HG02852 (cell line): ENCODE results near the gene GOLGA3.
"Not testable (repeated sequence)": the region's sequence is repeated elsewhere in the genome, so short reads cannot be mapped to it uniquely, and the experiment has no call there.

Source experiments
- ATAC-seq: cut with Tn5 transposase; IDR thresholded peaks from one replicate; pipeline ENCODE4 v1.9.1; 2021; ENCODE audit warnings: mild to moderate bottlenecking, moderate library complexity; ENCODE audit not compliant: unreplicated experiment

GOLGA3 gene

DNA sequence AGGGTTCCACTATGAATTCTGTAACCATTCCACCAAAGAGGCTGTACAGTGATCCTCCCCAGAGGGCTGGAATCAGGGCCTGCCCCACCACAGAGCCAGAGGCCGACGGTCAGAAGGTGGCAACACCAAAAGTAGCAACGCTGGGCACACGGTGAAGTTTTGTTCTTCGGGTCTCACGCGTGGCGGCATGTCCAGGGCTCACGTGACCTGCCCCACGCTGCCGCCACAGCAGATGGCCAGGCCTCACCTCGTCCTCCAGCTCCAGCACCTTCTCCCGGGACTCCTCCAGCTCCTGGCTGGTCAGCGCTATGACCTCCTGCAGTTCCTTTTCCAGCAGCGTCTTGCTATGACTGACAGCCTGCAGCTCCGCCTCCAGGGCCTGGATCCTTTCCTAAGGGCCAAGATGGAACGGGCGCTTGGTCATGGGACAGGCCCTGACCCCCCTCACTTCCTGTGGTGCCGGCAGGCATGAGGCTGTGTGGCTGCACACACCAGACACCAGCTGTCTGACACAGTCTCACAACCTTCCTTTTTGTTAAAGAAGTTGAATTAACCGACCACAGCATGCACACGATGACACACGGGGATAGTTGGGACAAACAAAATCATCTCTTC lies 44.6 kb downstream of the GOLGA3 start:
- ATAC-seq: no peak

DNA sequence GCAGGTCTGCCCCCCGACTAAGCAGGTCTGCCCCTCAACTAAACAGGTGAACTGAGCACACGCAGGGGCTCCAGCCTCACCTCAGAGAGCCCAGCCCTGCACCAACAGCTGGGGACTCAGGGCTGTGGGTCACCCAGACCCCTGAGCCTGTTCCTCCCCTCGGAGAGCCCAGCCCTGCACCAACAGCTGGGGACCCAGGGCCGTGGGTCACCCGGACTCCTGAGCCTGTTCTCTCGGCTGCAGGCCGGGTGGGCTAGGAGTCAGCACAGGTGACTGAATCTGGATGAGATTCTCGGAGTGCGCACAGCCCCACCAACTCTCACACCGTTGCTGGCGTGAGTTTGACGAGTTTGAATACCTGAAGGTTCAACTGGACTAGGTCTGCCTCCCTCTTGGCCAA lies 46.7 kb downstream of the GOLGA3 start:
- no peak for ATAC-seq

DNA sequence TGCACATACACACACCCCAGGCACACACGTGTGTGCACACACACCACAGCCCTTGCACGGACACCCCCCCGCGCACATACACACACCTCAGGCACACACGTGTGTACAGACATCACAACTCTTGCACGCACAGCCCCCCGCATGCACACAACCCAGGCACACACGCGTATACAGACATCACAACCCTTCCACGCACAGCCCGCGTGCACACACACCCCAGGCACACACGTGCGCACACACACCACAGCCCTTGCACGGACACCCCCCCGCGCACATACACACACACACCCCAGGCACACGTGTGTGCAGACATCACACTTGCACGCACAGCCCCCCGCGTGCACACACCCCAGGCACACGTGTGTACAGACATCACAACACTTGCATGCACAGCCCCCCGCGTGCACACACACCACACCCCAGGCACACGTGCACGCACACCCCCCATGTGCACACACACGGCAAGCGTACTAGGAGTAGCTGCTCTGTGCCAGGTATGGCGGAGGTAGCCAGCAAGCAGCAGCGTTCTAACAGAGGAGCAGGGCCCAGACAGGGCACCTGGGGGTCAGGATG lies 48.8 kb downstream of the GOLGA3 start:
- no peak for ATAC-seq

DNA sequence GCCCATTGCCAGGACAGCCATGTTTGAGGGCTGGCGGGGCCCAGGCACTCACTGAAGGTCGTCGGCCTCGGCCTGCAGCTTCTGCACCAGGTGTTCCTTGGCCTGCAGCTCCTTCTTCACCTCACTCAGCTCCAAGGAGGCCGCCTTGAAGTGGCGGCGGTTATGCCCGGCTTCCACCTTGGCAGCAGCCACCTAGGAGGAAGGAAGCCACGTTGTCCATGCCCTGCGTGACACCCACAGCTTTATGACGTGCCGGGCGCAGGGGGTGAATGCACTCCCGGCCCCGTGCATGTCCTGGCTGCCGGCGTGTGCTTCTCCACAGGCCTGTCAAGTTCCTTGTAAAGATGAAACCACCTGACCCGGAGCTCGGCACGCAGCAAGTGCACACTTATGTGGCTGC lies 51.1 kb downstream of the GOLGA3 start:
- ATAC-seq: no peak

DNA sequence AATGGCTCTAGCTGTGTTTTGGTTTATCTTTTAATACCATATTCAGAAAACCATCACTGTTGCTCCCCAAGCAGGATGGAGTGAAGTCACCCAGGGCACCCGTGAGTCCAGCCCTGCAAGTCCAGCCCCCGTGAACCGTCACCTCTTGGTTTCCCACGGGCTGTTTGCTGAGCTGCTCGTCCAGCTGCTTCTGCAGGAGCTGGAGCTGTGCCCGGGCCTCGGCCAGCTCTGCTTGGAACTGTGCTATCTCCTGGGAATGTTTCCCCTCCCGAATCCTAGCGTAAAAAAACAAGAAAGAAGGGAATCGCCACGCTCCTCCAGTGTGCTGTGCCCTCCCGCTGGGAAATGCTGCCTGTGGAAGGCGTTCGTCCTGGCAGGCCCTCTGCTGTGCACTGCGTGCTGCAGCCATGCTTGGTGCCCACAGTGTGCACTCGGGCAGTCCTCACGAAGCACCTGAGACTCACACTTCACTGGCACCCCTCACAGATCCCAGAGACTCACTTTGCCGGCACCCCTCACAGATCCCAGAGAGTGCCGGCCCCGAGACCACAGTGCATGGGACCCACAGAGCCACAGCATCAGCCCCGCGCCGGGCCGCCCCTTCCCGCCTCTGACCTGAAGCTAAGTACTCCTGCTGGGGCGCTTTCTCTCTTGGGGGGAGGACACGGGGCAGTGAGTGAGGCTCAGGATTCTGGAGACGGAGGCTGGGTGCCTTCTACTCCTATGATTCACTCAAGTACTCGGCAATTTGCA lies 51.7 kb downstream of the GOLGA3 start:
- ATAC-seq: no peak

DNA sequence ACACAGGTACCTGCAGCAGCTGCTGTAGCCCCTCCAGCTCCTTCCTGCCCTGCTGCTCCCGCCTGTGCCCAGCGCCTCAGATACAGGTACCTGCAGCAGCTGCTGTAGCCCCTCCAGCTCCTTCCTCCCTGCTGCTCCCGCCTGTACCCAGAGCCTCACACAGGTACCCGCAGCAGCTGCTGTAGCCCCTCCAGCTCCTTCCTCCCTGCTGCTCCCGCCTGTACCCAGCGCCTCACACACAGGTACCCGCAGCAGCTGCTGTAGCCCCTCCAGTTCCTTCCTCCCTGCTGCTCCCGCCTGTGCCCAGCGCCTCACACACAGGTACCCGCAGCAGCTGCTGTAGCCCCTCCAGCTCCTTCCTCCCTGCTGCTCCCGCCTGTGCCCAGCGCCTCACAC lies 52.4 kb downstream of the GOLGA3 start:
- not testable (repeated sequence) for ATAC-seq

DNA sequence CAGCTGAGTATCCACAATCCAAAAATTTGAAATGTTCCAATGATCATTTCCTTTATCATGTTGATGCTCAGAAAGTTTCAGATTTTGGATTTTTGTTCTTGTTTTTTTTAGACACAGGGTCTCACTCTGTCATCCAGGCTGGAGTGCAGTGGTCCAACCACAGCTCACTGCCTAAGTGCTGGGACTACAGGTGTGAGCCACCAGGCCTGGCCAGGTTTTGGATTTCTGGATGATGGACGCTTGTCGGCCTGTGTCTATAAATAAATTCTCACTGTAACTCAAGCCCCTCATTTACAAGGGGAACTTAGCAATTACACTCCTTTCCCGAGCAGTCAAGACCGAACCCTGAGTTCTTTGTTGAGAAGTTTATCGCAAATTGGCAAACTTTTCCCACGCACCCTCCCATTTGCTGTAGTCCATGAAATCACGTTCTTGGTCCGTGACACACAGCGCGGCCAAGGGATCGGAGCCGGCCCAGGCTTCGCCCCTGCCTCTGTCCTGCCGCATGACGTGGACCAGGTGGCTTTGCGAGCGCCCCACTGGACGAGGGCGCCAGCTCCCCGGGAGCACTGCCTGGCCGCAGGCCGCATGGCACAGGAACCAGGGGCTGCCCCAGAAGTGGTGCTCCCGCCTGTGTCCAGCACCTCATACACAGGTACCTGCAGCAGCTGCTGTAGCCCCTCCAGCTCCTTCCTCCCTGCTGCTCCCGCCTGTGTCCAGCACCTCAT lies 53.0 kb downstream of the GOLGA3 start:
- ATAC-seq: no peak

DNA sequence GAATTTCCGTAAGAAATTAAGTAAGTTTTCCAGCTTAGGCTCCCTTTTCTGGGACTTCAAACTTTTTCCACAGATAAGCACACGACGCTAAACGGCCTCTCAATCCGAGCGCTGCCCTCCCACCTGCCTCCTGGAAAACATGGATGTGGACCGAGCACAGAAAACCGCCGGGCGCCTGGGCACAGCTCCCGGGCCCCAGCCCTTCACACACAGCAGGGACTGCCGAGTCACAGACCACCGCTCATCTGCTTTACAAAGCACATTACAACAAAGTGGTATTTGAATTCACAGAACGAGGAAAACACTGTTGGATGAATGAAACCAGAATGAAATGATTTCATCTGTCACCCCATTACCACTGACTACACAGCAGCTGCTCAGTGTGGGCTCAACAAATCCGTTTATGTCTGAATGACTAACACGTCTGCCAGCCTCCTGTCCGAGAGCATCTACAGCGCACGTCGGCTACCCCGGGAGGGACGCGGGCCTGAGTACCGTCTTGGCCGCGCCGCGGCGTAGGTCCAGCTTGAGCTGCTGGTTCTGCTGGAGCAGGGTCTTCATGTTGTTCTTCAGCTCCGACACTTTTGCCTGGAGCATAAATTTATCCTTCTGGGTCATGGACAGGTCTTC lies 53.9 kb downstream of the GOLGA3 start:
- no peak for ATAC-seq

DNA sequence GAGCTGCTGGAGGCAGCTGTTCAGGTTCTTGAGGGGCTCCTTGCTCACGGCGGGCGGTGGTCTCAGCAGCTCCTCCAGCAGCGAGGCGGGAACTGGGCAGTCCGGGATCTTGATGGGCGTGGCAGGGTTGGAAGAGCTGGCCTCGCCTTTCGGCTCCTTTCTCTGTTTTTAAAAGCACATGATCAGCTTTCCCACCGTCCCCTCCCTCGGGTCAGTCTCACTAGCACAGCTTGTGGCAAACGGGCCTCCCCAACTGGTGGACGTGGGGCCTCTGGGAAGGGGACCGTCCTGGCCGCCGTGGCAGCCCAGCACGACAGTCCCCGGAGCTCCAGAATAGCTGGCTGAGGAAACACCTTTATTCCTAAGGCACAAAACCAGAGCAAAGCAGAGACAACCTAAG lies 54.5 kb downstream of the GOLGA3 start:
- no peak for ATAC-seq

DNA sequence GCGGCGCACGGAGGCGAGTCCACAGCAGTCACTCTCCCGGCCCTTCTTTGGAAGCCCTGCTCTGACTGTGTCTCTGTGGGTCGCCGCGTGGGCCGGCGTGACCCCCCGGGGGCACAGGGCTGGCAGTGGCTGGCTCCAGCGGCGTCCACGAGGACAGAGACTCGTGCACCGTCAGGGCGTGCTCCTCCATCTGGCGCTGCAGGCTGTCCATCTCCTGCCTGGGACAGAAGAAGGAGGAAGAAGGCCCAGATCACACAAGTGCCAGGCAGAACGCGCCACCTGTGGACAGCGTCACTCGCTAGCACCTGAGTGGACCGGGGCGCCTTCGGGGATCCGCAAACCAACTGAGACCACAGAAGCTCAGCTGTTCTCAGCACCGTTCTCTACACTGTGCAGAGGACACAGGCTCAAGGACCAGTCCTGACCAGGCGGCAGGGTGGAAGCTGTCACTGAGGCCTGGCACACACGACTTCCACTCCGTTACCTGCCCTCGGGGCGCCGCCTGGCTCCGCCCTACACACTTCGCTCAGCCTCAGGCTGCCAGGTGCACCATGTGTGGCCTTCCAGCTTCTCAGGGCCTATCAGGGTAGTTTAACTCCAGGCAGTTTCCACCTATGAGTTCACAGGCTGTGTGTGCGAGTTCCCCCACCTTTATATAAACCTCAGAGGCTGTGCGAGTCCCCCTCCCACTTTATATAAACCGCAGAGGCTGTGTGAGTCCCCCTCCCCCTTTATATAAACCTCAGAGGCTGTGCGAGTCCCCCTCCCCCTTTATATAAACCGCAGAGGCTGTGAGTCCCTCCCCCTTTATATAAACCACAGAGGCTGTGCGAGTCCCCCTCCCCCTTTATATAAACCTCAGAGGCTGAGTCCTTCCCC lies 55.4 kb downstream of the GOLGA3 start:
- ATAC-seq: no peak

DNA sequence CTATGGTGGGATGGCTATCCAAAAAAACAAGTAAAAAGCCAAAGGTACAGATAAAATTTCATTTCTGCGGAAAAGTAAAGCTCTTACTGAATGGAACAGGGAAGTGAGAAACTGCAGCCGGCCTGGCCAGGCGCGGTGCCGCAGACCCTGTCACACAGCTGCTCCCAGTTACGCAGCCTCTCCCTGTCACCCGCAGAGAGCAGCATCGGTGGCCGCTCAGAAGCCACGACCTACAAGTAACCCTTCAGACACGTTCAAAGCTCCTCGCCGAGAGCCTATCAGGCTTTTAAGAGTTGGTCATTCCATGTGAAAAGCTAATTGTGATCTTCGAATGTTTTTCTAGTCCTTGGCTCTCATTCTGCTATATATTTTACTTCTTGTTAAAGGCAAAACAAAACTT lies 56.1 kb downstream of the GOLGA3 start:
- no peak for ATAC-seq

DNA sequence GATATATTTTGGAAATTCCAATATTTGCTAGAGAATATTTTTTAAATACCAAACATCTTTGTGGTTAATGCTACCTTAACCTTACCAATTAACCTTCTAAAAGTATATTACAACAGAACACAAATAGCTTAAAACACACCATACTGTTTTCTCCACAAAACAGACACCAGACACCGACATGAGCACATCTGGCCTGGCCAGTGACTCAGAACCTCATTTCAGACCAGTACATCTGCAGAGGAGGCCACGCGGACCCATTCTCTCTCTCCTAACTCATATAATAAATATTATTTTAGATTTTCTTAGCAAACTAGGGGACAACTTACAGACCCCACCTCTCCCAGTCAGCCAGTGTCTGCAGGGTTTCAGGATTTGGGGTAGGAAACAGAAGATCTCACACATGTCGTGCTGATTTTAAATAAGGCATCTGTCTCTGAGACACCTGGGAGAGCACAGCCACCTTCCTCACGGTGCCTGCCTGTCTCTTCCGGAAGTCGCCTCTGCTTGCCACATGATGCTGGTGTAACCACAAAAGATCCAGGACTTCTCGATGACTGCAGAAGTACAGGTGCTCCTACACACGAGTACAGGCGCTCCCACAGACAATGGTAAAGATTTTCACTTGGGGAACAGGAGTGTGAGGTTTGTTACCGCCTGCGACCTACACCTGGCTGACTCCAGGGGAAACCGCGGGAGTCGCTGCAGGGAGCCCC lies 57.4 kb downstream of the GOLGA3 start:
- no peak for ATAC-seq

DNA sequence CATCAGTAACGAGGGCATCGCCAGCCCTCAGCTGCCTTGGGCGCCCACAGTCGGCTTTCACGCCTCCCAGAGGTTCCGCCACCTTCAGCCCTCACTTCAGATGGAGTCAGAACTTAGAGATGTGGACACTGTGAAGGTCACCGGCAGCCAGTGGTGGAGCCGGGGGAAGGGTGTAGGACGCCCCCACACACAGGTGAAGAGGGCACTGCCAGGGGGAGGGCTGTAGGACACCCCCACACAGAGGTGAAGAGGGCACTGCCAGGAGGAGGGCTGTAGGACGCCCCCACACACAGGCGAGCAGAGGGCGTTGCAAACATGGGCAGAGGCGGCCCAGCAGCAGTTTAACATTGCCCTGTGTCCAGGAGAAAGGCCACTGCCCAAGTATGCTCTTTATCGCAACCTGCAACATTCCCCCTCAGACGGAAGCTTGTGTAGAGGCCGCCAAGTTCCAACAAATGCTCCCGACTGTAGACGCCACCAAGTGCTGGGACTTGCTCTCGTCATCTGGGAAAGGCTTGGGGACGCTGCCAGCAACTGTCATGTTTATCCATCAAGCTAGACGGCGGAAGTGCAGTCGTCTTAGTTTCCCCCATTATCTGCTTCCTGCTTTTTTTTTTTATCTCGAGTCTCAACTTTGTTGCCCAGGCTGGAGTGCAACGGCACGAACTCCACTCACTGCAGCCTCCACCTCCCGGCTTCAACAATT lies 62.1 kb downstream of the GOLGA3 start:
- no peak for ATAC-seq

DNA sequence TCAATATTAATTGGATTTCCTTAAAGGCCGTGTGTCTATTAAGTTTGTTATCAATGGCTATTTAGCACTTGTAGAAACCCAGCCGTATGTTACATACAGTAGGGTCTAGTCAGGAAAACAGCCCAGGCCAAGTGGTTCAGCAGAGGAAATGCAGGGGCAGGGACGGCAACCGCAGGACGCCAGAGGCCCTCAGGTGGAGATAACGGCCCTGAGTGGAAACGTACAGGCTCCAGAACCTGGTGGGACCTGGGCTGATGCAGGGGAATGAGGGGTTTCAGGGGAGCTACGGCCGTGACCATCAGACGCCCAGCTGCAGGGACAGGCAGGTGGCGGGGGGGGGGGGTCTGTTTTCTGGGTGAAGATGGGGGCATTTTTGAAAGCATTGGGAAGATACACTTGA lies 63.3 kb downstream of the GOLGA3 start:
- no peak for ATAC-seq

DNA sequence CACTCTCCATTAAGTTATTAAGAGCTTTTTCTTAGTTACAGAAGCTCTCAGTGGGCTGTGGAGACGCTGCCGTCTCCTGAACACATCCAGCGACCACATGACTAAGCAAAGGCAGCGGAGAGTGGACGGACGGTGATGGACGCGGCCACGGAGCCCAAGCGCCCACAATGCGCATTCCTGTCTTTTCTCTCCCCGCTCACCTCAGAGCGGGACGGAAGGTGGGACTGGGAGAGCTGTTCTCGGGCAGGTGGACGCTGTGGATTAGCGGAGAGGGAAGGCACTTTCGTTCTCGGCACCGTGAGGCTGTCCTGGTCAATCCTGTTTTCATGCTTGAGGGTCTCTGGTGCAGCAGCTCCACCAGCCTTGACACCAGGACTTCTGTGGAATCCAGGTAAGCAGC lies 64.4 kb downstream of the GOLGA3 start:
- no peak for ATAC-seq

DNA sequence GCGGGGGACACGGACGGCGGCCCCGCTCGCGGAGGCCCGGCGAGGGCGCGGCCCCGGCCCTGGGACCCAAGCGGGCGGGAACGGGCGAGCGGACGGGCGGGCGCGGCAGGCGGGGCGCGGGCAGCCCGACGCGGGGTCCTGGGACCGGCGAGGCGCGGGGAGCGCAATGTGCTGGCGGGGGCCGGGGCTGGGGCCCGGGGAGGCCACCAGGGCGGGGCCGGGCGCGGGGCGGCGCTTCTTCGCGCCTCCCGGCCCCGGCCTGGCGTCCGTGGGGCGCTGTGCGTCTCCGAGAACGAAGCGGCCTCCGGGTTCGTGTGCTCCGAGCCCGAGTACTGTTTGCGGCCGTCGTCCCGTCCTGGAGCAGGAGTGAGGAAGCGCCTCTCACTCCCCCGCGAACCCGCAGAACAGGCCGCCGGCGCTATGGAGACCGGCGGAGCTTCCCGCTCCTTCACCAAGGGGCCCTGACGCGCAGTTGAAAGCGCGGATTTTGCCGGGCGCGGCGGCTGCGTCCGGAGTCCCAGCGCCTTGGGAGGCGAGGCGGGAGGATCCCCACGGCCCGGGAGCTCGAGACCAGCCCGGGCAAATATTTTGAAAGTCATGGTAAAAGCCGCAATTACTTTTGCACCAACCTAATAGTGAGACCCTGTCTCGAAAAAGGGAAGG lies 66.6 kb downstream of the GOLGA3 start:
- ATAC-seq: peak; percentile 69

DNA sequence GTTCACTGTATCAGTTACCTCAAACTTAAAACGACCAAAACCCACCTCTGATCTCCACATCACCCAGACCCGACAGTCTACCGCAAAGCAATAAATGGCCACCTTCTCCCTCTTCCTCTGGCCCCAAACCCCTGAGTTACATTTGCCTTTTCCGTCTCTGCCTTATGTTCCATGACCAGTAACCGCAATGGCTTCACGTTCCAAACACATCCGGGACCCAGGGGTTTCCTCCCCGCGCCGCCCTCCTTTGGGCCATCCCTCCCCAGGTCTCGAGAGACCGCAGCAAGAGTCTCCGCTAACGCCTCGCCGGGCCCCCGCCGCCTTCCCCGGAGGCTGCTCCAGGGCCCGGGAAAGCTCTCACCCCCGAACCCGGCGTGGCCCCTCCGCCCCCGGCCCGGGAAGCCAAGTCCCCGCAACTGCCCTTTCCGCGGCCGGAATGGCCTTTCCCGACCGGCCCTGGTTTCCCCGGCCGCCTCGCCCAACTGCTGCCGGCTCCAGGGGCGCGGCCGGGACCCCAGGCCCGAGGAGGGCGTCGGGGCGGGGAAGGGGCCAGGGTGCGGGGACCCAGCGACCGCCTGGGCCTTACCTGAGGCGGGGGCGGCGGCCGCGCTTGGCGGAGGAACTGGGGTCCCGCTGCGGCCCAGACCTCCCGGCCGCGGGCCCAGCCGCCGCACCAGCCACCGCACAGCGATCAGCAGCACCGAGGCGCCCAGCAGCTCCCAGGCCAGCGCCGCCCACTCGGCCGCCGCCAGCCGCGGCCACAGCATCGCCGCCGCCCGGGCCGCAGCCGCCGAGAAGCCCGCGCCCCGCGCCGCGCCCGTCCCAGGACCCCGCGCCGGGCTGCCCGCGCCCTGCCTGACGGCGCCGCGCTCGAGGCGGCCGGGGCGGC lies 67.4 kb downstream of the GOLGA3 start, which contains the start of gene ANKLE2:
Gene ANKLE2 (minus strand): TSS at position 801 of the 889 bp plus-strand sequence. CDS start 34 bp downstream, at position 767.
- peak; percentile 28 for ATAC-seq
